ENCODE results near the gene NEGR1.

Gene NEGR1

GRCh38 chr1:71640116-71640515, 642.2 kb downstream of the NEGR1 start:
- DNase-seq (ENCODE audit: low read depth, low spot score): no peak

GRCh38 chr1:71638081-71638766, 644.1 kb downstream of the NEGR1 start:
- DNase-seq (ENCODE audit: low read depth, low spot score): no peak

GRCh38 chr1:71635568-71635967, 646.8 kb downstream of the NEGR1 start:
- no peak for DNase-seq (ENCODE audit: low read depth, low spot score)

- no peak for DNase-seq (ENCODE audit: low read depth, low spot score)
Observed at GRCh38 chr1:71634159-71634558, 648.2 kb downstream of the NEGR1 start.

GRCh38 chr1:71630073-71630472, 652.3 kb downstream of the NEGR1 start:
- DNase-seq (ENCODE audit: low read depth, low spot score): no peak

- no peak for DNase-seq (ENCODE audit: low read depth, low spot score)
Observed at GRCh38 chr1:71625004-71625403, 657.3 kb downstream of the NEGR1 start.

- no peak for DNase-seq (ENCODE audit: low read depth, low spot score)
Observed at GRCh38 chr1:71623888-71624287, 658.5 kb downstream of the NEGR1 start.

GRCh38 chr1:71621785-71622184, 660.6 kb downstream of the NEGR1 start:
- no peak for DNase-seq (ENCODE audit: low read depth, low spot score)

- no peak for DNase-seq (ENCODE audit: low read depth, low spot score)
Observed at GRCh38 chr1:71618766-71619530, 663.4 kb downstream of the NEGR1 start.

- no peak for DNase-seq (ENCODE audit: low read depth, low spot score)
Observed at GRCh38 chr1:71618191-71618590, 664.1 kb downstream of the NEGR1 start.

GRCh38 chr1:71610476-71610875, 671.9 kb downstream of the NEGR1 start:
- DNase-seq (ENCODE audit: low read depth, low spot score): no peak

GRCh38 chr1:71603044-71603776, 679.1 kb downstream of the NEGR1 start:
- DNase-seq (ENCODE audit: low read depth, low spot score): no peak

- DNase-seq (ENCODE audit: low read depth, low spot score): no peak
Observed at GRCh38 chr1:71600023-71600422, 682.3 kb downstream of the NEGR1 start.

GRCh38 chr1:71599306-71599705, 683.0 kb downstream of the NEGR1 start:
- no peak for DNase-seq (ENCODE audit: low read depth, low spot score)

- peak; percentile 2 for DNase-seq (ENCODE audit: low read depth, low spot score)
Observed at GRCh38 chr1:71593523-71593922, 688.8 kb downstream of the NEGR1 start.

GRCh38 chr1:71592646-71593274, 689.6 kb downstream of the NEGR1 start:
- no peak for DNase-seq (ENCODE audit: low read depth, low spot score)

GRCh38 chr1:71589005-71589404, 693.3 kb downstream of the NEGR1 start:
- DNase-seq (ENCODE audit: low read depth, low spot score): no peak

- DNase-seq (ENCODE audit: low read depth, low spot score): no peak
Observed at GRCh38 chr1:71587961-71588360, 694.4 kb downstream of the NEGR1 start.

- DNase-seq (ENCODE audit: low read depth, low spot score): no peak
Observed at GRCh38 chr1:71586030-71586429, 696.3 kb downstream of the NEGR1 start.

GRCh38 chr1:71583756-71584155, 698.6 kb downstream of the NEGR1 start:
- DNase-seq (ENCODE audit: low read depth, low spot score): no peak

- no peak for DNase-seq (ENCODE audit: low read depth, low spot score)
Observed at GRCh38 chr1:71582673-71583072, 699.7 kb downstream of the NEGR1 start.

Measured in ELF-1 (cell line).